Measurements from ENCODE around the gene ADAM8.

Gene ADAM8

DNA sequence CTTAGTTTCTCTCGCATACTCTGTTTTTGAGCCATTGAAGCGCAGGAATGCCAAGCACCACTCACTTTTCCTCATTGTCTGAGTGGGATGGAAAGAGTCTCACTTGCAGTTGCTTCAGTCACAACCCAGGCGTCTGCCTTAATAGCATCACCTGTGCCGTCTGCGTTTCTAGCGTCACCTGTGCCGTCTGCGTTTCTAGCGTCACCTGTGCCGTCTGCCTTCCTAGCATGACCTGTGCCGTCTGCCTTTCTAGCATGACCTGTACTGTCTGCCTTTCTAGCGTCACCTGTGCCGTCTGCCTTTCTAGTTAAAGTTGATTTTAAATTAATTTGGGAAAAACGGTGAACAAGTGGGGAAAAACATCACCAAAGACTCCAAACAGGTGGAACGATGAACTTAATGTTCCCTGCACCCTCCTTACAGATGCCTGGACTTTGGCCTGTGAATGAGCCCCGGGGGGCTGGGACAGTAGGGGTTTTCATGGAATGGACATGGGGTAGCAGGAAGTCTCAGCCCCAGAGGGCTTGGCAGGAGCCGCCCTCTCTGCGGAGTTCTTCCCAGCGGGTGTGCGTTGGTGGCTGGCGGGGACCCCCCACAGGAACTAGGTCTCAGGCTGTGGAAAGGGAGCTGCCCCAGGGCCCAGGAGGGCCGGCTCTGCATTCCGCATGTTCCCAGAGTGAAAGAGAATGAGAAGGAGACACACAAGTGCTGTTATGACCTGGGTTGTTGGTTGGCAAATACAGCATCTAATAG is 35.5 kb upstream of the ADAM8 start:
- DNase-seq (ENCODE audit: low read depth) = no peak
- TF ChIP-seq, protein P1, sequence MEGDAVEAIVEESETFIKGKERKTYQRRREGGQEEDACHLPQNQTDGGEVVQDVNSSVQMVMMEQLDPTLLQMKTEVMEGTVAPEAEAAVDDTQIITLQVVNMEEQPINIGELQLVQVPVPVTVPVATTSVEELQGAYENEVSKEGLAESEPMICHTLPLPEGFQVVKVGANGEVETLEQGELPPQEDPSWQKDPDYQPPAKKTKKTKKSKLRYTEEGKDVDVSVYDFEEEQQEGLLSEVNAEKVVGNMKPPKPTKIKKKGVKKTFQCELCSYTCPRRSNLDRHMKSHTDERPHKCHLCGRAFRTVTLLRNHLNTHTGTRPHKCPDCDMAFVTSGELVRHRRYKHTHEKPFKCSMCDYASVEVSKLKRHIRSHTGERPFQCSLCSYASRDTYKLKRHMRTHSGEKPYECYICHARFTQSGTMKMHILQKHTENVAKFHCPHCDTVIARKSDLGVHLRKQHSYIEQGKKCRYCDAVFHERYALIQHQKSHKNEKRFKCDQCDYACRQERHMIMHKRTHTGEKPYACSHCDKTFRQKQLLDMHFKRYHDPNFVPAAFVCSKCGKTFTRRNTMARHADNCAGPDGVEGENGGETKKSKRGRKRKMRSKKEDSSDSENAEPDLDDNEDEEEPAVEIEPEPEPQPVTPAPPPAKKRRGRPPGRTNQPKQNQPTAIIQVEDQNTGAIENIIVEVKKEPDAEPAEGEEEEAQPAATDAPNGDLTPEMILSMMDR (conservative IDR thresholded peaks at IDR 0.05; ENCODE audit: low read depth, low read length) = no peak
- no peak overlapping the region for H3K4me3 ChIP-seq (ENCODE audit: low read length)

DNA sequence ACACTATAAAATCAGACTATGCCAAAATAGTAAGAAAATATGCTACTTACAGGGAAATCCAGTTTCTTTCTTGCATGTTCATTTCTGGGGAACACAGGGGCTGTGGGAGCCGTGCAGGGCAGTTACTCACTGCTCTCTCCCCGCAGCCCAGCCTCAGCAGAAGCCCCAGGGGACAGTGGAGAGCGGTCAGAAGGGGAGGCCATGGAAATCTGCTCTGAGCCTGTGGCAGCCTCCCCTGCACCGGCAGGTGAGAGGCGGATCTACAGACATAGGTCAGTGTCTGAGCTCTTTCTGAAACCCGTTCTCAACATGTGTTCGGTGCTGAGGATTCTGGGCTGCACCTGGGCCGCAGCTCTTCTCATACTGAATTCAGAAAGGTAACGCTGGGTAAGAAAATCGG is 34.9 kb upstream of the ADAM8 start:
- no peak for DNase-seq (ENCODE audit: low read depth)
- TF ChIP-seq, protein P1 (conservative IDR thresholded peaks at IDR 0.05; ENCODE audit: low read depth, low read length) = no peak

DNA sequence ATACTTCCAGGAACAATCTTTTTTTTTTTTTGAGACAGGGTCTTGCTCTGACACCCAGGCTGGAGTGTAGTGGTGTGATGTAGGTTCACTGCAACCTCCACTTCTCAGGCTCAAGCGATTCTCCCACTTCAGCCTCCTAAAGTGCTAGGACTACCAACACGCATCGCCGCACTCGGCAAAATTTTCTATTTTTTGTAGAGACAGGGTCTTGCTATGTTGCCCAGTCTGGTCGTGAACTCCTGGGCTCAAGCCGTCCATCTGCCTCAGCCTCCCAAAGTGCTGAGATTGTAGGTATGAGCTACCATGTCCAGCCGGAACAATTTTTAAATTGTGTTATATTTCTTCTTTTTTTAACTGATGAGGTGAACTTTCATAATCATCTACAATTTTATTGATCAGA is 34.1 kb upstream of the ADAM8 start:
- no peak for DNase-seq (ENCODE audit: low read depth)
- no peak overlapping the region for H3K4me3 ChIP-seq (ENCODE audit: low read length)
- TF ChIP-seq, protein P1 (conservative IDR thresholded peaks at IDR 0.05; ENCODE audit: low read depth, low read length) = no peak

More for the DNA sequence above, 34.9 kb upstream of the ADAM8 start:
- H3K4me3 ChIP-seq (ENCODE audit: low read length) = no peak overlapping the region

DNA sequence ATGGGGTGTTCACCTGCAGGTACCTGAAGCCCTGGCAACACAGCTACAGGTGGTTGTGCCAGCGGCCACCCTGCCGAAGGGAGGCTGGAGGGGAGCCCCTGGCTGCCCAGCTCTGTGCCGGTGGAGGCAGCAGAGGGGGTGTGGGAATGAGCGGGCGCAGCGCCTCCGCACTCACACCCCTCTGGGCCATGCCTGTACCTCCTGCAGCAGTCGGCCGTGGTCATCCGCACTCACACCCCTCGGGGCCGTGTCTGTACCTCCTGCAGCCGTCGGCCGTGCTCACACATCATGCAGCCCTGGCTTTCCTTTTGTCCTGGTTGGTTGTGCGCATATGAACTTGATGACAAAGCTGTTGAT is 33.7 kb upstream of the ADAM8 start:
- H3K4me3 ChIP-seq (ENCODE audit: low read length) = no peak overlapping the region
- TF ChIP-seq, protein P1 (conservative IDR thresholded peaks at IDR 0.05; ENCODE audit: low read depth, low read length) = no peak
- no peak for DNase-seq (ENCODE audit: low read depth)

DNA sequence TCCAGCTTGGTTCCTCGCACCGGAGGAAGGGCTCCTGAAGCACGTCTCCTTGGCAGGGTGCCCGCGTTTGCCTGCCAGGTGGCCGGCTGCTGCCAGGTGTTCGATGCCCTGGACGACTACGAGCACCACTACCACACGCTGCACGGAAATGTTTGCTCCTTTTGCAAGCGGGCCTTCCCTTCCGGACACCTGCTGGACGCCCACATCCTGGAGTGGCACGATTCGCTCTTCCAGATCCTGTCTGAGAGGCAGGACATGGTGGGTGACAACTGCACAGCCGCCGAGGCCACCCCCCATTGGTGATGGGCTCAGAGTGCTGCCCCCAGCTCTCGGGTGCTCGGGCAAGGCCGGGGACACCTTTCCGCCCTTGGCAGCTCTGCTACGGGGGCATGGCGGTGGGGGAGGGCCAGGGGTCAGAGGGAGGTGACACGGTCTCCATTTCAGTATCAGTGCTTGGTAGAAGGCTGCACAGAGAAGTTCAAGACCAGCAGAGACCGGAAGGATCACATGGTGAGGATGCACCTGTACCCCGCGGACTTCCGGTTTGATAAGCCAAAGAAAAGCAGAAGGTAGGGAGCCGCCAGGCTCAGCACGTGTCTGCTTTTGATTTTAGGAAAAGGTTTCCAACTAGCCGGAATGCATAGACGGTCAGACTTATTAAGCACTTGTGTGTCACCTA is 33.2 kb upstream of the ADAM8 start:
- no peak overlapping the region for H3K4me3 ChIP-seq (ENCODE audit: low read length)
- TF ChIP-seq, protein P1 (conservative IDR thresholded peaks at IDR 0.05; ENCODE audit: low read depth, low read length) = no peak
- no peak for DNase-seq (ENCODE audit: low read depth)

DNA sequence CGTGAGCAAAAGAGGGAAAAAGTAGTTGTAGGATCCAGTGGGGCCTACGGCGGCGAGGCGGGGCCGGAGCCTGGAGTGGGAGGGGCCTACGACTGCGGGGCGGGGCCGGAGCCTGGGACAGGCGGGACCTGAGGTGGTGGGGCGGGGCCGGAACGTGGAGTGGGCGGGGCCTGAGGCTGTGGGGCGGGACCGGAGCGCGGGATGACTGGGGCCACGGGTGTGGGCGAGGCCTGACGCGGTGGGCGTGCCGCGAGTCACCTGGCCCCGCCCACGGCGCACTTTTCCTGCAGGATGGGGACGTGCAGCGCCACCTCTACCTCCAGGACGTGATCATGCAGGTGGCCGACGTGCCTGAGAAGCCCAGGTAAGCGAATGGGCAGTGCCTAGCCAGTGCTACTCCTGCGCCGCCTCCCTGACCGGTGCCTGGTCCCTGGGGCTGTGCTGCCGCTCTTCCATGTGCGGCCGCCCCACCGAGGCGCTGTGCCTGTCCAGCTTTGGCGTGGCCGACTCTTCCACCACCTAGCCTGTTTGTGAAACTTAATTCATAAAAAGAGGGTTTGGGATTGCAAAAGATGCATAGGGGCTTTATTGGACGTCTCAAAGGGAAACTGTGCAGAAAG is 32.5 kb upstream of the ADAM8 start:
- DNase-seq (ENCODE audit: low read depth) = no peak
- TF ChIP-seq, protein P1 (conservative IDR thresholded peaks at IDR 0.05; ENCODE audit: low read depth, low read length) = no peak
- H3K4me3 ChIP-seq (ENCODE audit: low read length) = peak overlapping the region; percentile 73
